Mesenteric fat pad (tissue), 1 donor: ENCODE data around the gene PRAMEF14. TPM values are rescaled to one million over a fixed set of nuclear protein-coding genes. Genes with fewer than 3 reads are reported as not detected.
"Not testable (repeated sequence)": the region's sequence is repeated elsewhere in the genome, so short reads cannot be mapped to it uniquely, and the experiment has no call there.

Source experiments
- DNase-seq: peaks from one replicate; pipeline ENCODE4 v3.0.0-alpha.2; 2020; ENCODE audit warnings: low spot score
- long read RNA-seq: library from polyadenylated mRNA; unstranded; transcript quantifications from one replicate; pipeline ENCODE4 v2.0.0, GENCODE V29; 2020
- total RNA-seq: library from RNA; stranded (reverse); fragmentation: NEBNext Ultra II Directional; extraction: Animal tissue kit (Norgen Biotek cat#: 25700); gene quantifications from one replicate; pipeline ENCODE4 v1.2.1, GENCODE V29; 2021
- donor health status: DM: yes; HTN: yes; CAD: no.

The PRAMEF14 gene, protein sequence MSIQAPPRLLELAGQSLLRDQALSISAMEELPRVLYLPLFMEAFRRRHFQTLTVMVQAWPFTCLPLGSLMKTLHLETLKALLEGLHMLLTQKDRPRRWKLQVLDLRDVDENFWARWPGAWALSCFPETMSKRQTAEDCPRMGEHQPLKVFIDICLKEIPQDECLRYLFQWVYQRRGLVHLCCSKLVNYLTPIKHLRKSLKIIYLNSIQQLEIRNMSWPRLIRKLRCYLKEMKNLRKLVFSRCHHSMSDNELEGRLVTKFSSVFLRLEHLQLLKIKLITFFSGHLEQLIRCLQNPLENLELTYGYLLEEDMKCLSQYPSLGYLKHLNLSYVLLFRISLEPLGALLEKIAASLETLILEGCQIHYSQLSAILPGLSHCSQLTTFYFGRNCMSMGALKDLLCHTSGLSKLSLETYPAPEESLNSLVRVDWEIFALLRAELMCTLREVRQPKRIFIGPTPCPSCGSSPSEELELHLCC
- total RNA-seq: not detected
- long read RNA-seq: 0 reads

- not testable (repeated sequence) for DNase-seq
Observed at GRCh38 chr1:13347034-13347433, at the start of gene PRAMEF14. PRAMEF14 (minus strand) TSS chr1:13347134; CDS start chr1:13345314, 1,820 bp downstream.

DNA sequence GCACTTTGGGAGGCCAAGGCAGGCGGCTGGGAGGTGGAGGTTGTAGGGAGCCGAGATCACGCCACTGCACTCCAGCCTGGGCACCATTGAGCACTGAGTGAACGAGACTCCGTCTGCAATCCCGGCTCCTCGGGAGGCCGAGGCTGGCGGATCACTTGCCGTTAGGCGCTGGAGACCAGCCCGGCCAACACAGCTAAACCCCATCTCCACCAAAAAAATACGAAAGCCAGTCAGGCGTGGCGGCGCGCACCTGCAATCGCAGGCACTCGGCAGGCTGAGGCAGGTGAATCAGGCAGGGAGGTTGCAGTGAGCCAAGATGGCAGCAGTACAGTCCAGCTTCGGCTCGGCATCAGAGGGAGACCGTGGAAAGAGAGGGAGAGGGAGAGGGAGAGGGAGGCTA lies 48.4 kb upstream of the PRAMEF14 start:
- not testable (repeated sequence) for DNase-seq

DNA sequence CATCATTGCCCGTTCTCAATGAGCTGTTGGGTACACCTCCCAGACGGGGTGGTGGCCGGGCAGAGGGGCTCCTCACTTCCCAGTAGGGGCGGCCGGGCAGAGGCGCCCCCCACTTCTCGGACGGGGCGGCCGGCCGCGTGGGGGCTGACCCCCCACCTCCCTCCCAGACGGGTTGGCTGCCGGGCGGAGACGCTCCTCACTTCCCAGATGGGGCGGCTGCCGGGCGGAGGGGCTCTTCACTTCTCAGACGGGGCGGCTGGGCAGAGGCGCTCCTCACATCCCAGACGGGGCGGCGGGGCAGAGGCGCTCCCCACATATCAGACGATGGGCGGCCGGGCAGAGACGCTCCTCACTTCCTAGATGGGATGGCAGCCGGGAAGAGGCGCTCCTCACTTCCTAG lies 47.8 kb upstream of the PRAMEF14 start:
- not testable (repeated sequence) for DNase-seq

DNA sequence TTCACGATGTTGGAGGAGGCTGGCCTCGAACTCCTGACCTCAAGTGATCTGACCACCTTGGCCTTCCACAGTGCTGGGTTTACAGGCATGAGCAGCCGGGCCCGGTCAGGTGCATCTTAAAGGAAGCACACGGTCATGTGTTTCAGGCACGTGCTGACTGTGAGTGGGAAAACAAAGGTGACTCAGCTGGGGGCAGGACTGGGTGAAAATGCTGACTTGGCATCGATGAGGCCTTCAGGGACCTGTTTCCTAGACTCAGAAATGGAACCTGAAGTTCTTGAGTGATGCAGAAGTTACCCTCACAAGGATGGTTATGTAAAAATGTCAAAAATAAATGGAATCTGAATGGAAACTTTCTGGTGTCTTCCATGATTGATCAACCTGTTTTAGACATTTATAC lies 46.1 kb upstream of the PRAMEF14 start:
- DNase-seq: not testable (repeated sequence)

GRCh38 chr1:13389332-13389731 lies 42.4 kb upstream of the PRAMEF14 start, which contains the start of gene PRAMEF17:
PRAMEF17 (plus strand) TSS chr1:13389632; CDS start chr1:13389658, 26 bp downstream.
- DNase-seq: not testable (repeated sequence)

GRCh38 chr1:13380380-13380779 lies 33.4 kb upstream of the PRAMEF14 start:
- DNase-seq: not testable (repeated sequence)

DNA sequence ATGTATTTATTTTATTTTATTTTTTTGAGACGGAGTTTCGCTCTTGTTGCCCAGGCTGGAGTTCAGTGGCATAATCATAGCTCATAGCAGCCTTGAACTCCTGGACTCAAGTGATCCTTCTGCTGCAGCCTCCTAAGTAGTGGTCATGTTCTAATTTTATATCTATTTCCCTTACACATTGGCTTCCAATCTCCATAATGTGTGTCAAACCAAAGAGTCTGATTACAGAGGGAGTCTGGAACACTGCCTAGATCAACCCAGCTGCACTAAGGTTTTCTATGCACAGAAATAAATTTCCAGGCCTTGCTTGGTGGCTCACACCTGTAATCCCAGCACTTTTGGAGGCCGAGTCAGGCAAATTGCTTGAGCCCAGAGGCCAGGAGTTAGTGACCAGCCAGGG lies 32.0 kb upstream of the PRAMEF14 start:
- DNase-seq: not testable (repeated sequence)

DNA sequence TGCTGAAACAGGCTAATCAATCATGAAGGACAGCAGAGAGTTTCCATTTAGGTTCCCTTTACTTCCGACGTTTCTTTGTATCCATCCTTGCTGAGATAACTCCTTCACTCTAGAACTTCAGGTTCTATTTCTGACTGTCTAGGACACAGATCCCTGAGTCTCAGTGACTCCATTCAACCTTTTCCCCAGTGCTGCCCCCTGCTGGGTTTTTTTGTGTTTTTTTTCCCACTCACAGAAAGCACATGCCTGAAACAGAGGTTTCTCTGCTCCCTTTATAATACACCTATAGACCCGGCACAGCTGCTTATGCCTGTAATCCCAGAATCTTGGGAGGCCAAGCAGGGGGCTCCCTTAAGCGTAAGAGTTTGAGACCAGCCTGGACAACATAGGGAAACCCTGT lies 21.6 kb upstream of the PRAMEF14 start:
- not testable (repeated sequence) for DNase-seq

DNA sequence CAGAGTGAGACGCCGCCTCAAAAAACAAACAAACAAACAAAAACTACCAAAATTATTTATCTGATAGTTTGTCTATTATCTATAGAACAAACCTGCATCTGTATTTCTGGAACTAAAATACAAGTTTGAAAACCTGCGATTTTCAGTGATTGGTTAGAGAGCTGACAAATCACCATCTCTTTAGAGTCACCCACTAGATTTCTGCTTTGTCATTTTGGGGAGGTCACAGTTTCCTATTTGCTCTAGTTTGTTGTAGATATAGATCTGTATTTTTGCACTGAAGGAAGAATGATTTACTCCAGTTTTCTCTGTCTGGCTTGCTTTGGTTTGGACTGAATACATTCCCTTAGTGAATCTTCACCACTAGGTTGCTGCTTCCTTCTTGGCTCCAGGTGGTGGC lies 19.6 kb upstream of the PRAMEF14 start:
- not testable (repeated sequence) for DNase-seq

DNA sequence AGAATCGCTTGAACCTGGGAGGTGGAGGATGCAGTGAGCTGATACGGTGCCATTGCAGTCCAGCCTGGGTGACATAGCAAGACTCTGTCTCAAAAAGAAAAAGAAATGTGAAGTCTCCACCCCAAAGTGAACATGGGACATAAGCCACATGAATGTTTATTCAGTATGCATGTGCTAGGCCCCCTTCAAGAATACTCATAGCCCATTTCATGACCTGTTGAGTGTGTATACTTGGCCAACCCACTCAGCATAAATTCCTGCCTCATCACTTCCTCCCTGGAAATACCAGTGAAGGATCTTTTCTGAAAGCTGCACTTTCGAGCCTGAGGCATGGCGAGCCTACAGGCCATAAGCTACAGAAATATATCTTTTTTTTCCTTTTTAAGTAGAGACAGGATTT lies 18.0 kb upstream of the PRAMEF14 start:
- not testable (repeated sequence) for DNase-seq

GRCh38 chr1:13362364-13362763 lies 15.4 kb upstream of the PRAMEF14 start:
- DNase-seq: not testable (repeated sequence)

DNA sequence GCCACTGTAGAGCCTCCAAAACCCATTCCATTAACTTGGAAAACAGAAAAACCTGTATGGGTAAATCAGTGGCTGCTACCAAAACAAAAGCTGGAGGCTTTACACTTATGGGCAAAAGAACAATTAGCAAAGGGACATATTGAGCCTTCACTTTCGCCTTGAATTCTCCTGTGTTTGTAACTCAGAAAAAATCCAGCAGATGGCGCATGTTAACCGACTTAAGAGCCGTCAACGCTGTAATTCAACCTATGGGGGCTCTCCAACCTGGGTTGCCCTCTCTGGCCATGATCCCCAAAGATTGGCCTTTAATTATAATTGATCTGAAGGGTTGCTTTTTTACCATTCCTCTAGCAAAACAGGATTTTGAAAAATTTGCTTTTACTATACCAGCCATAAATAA lies 9.8 kb upstream of the PRAMEF14 start:
- DNase-seq: not testable (repeated sequence)

- not testable (repeated sequence) for DNase-seq
Observed at GRCh38 chr1:13354475-13354874, 7.5 kb upstream of the PRAMEF14 start.

DNA sequence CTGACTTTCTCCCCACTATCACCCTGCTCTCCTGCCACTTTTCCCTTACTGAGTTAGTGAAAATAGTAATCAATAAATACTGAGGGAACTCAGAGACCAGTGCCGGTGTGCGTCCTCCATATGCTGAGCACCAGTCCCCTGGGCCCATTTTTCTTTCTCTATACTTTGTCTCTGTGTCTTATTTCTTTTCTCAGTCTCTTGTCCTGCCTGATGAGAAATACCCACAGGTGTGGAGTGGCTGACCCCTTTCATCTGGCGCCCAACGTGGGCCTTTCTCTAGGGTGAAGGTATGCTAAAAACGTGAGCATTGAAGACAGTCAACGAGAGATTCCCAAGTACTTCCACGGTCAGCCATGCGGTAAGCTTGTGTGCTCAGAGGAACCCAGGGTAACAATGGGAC lies 6.5 kb upstream of the PRAMEF14 start:
- not testable (repeated sequence) for DNase-seq

DNA sequence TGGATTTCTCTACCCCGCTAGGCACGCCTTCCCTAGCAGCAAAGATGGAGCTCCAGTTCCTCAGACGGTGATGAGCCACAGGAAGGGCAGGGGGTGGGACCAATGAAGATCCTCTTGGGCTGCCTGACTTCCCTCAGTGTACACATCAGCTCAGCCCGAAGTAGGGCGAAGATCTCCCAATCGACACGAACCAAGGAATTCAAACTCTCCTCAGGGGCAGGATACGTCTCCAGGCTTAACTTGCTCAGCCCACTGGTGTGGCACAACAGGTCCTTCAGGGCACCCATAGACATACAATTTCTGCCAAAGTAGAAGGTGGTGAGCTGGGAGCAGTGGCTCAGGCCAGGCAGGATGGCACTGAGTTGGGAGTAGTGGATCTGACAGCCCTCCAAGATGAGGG lies 4.4 kb downstream of the PRAMEF14 start:
- not testable (repeated sequence) for DNase-seq

GRCh38 chr1:13315281-13315680 lies 31.7 kb downstream of the PRAMEF14 start, which contains the start of gene PRAMEF15:
PRAMEF15 (plus strand) TSS chr1:13315581; CDS start chr1:13318408, 2,827 bp downstream.
- DNase-seq: not testable (repeated sequence)

DNA sequence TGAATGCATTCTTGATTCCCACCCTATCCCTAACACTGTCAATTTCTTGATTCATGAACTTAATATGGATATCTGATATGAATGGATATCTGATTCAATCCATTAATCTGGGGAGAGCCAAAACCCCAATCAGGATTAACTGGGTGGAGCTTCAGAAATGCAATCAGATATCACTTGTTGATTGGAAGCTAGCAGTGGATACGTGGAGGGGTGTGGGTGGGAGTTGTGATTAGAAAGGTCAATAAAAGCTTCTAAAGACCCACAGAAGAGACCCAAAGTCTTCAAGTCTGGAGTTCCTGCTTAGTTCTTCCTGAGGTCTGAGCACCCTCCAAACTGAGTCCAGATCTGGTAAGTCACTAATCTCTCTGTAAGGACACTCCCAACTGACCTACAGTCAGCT lies 43.7 kb downstream of the PRAMEF14 start, which contains the start of gene PRAMEF33:
TSS of gene PRAMEF33 (plus strand) at position 301 of the 400 bp plus-strand sequence. CDS start 2,416 bp downstream, outside the sequence.
- not testable (repeated sequence) for DNase-seq

DNA sequence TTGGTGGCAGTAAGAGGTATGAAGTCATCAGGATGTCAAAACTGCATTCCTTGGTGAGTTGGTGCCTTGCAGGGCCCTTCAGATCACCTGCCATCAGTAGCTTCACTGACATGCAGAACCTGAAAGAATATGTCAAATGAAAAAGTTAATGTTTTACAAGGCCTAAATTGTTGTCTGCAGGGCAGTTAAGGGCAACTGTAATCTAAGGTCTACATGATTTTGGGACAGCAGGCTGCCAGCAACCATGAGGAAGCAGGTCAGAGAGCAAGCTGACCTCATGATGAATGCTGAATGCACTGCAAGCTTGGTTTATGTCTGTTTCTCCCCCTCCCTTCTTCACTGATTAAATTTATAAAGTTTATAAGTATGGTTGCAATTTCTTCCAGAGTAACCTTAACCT lies 44.7 kb downstream of the PRAMEF14 start:
- DNase-seq: not testable (repeated sequence)

- DNase-seq: not testable (repeated sequence)
Observed at GRCh38 chr1:13298699-13299098, 48.2 kb downstream of the PRAMEF14 start.

GRCh38 chr1:13297216-13297931 lies 49.6 kb downstream of the PRAMEF14 start:
- DNase-seq: not testable (repeated sequence)
